ENCODE measurements around the gene GDPD4.

GDPD4 gene

DNA sequence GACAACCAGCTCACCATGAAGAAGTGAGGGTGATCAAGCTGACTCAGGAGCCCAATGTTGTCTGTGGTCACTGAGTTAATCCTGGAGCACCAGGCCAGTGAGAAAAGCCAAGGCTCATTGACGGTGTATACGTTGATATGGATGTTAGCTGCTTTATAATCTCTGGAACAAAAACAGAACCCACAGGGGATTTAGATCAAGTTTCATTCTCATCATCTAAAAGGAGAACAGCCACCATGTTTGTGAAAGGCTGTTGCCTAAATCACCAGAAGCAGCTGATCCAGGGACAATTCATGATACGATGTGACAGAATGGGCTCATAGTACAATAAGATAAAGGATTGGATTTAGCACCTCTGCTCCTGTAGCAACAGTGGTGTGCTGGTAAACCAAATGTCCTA lies 68.5 kb downstream of the GDPD4 start:
- DNase-seq, result no peak

- no peak for DNase-seq
These were observed 69.2 kb downstream of the GDPD4 start for GRCh38 chr11:77232242-77232641.

DNA sequence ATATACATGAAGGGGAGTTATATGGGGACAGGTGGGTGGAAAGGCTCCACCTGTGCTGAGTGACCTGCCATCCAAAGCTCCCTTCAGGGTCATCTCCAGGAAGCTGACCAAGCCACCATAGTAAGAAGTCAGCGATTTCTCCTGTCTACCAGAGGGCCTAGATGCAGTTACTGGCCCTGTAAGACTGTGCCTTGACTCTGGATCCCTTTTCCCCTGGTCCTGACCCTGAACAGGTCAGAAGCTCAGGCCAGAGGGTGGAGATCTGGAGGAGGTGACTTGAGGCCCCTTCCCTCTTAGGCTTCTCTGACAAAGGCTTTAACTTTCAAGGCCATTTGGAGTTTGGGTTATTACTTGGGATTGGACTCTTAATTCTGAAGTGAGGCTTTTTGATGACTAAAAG lies 69.7 kb downstream of the GDPD4 start:
- no peak for DNase-seq

- no peak for DNase-seq
These were observed 70.4 kb downstream of the GDPD4 start for GRCh38 chr11:77230878-77231605.

- no peak for DNase-seq
These were observed 77.7 kb downstream of the GDPD4 start for GRCh38 chr11:77223797-77224196.

DNA sequence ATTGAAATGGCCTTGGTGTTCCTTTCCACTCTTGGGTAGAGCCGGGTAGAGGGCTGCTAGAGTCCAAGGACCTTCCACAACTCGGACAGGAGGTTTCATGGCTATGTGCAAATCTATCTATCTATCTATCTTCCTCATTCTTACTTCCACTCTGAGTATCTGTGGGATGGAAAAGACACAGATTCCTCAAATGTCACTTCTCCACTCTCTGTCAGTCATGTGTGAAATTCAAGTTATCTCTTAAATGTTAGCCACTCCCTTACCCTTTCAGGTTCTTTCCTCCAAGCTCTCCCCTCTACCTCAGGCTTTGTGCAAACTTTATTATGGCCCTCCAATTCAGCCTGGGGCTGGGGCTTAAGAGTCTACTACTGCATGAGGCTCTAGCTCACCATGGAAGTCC lies 84.3 kb downstream of the GDPD4 start:
- no peak for DNase-seq

GRCh38 chr11:77215106-77215505 lies 86.4 kb downstream of the GDPD4 start:
- DNase-seq, result no peak

- no peak for DNase-seq
These were observed 86.9 kb downstream of the GDPD4 start for GRCh38 chr11:77214557-77214956.

GRCh38 chr11:77213589-77214428 lies 87.7 kb downstream of the GDPD4 start:
- no peak for DNase-seq

DNA sequence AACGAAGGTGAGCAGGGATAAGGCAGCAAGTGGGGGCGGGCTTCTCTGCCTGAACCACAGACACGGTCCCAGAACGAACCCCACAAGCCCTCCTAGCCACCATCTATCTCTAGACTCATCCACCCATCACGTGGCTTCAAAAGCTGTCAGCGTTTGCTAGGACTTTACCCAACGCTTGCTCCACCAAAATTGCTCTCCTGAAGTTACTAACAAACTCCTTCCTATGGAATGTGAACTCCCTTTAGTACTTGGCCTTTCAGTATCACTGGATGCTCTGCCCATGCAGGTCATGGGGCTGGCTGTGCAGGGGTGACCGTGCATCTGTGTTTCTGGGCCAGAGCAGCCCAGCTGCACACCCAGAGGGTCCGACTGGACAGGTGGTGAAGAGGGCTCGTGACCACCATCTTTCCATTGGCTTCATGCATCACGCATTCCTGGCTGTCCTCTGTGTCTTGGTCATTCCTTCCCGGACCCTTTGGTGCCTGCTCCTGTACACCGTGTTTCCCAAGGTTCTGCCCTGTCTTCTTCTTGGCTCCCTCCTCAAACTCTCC lies 88.4 kb downstream of the GDPD4 start:
- DNase-seq, result no peak

DNA sequence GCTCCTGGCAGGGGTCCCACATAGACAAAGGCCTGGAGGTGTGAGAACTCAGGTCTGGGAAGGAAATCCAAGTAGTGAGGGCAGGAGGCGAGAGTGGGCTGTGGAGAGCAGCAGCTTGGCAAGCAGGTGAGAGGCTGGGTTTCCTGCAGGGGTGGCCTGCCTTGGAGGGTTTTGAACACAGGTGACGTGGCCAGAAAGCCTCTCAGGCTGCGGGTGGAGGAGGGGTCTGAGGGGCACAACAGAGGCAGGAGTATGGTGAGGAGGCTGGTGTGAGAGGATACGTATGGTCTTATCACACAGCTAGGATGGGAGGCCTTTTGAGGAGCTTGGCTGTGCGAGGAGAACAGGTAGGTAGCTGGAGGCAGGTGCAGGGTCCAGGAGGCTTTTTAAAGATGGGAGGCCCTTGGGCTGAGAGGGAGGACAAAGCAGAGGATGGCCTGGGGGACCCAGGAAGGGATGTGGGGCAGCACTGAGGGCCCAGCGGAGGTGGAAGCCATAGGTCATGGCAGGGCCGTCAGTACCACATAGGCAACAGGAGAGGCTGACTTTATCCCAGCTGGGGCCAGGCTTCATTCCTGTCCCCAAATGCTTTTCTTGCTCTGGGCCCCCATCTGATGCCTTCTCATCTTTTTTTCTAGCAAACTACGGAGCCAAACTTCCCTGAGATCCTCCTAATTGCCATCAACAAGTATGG lies 89.0 kb downstream of the GDPD4 start:
- no peak for DNase-seq

- no peak for DNase-seq
These were observed 89.8 kb downstream of the GDPD4 start for GRCh38 chr11:77211594-77212251.

GRCh38 chr11:77211040-77211451 lies 90.4 kb downstream of the GDPD4 start:
- DNase-seq, result no peak

GRCh38 chr11:77209663-77210062 lies 91.8 kb downstream of the GDPD4 start:
- DNase-seq, result no peak

- DNase-seq, result no peak
These were observed 93.0 kb downstream of the GDPD4 start for GRCh38 chr11:77208535-77208934.

DNA sequence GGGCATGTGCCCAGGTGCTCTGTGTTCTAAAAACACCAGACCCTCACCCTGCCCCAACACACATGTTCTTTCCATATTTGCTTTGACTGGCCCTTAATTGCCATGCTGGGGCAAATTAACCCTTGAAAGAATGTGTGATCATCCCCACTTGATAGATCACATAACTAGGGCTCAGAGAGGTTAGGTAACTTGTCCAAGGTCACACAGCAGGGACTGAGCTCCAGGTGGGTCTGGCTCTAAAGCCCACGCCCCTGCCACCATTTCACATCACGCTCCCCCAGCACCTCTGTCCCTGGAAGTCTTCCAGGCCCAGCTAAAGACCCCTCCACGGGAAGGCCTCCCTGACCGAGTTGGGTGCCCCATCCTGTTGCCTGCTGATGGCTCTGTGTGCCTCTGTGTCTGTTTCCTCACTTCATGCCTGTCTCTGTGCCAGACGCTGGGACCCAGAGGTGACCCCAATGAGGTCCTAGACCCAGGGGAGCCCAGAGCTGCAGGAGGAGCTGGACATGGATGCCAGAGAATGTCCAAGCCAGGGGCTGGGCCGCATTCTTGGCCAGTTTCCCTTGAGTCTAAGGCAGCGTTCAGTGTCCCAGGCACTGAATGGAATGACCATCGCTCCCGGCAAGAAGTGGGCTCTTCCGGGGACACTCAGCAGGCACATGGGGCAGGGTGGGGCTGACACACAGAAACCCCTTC lies 93.7 kb downstream of the GDPD4 start:
- DNase-seq, result no peak

DNA sequence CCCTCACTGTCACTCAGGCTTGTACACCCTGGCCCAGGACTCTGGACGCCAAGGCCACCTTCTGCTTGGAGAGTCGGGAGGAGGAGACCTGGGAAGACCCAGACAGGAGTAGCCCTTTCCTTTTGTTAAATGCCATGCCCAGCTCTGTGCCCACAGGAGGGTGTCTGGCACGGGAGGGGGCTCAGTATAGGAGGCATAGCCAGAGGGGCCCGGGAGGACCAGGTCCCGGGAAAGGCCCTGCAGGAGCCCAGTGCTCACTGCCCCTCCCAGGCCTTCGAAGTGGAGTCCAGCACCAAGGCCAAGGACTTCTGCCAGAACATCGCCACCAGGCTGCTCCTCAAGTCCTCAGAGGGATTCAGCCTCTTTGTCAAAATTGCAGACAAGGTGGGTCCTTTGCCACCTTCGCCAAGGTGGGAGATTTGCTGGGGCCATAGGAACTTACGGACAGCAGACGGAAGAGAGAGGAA lies 94.4 kb downstream of the GDPD4 start:
- DNase-seq, result no peak

DNA sequence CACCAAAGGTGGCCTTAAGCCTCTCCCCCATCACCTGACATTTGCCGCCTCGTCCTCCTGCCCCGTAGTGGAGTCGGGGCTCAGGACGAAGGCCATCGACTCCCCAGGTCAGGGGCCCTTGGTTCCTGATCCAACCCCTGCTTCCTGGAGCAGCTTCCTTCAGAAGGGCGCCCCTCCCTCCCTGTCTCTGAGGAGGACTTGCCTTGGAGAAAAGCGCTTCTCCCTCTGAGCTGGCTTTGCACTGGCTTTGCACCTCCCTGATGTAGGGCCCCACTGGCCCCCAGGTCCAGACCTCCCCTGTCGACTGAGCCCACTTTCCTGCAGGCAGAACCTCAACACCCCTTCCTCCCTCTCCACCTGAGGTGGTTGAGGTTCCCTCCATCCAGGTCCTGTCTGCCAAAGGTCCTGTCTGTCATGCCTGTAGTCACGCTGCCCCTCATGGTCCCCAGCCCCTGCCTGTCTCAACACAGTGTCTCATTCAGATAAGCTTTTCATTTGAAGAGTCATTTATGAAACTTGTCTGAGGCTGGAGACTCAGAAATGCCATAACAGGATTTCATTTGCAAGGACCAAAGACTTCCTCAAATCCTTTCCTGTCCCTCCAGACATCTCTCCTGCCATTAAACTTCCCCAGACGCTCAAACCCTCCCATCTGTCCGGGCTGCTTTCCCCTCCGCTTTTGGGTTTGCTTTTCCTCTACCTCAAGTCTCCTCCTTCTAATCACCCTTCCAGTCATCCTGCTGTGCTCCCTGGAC lies 95.0 kb downstream of the GDPD4 start:
- no peak for DNase-seq

- no peak for DNase-seq
These were observed 95.8 kb downstream of the GDPD4 start for GRCh38 chr11:77205467-77206263.

DNA sequence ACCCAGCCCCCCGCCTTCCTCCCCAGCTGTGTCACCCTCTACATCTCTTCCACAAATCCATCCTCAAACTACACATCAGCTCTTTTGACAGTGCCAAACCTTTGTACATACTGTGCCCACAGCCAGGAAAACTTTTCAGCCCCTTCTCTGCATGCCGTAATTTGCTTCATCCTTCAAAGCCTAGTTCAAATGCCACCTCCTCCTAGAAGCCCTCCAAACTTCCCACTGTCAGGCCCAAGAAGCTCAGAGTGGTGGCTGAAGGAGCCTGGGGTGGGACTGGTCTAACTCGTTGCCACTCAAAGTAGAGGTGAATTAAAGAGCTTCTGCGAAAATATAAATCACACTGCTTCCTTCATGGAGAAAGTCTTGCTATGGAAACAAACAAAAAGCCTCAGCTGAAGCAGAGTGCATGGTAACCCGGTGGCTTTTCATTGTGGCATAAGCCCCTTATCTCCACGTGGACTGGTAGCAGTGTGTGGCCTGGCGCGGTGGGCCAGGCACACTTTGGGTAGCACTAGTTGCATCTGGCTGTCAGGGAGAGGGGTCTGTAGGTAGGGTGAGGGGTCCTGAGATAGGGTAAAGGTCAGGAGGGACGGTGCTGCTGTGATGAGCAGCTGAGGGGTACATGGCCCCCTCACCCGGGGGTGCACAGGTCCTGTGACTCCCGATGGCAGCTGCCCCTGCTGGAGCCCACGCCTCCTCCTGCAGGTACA lies 96.6 kb downstream of the GDPD4 start:
- DNase-seq, result no peak
